Smooth muscle cell (in vitro differentiated cells): ENCODE measurements around the gene TC2N. TPM values are rescaled to one million over a fixed set of nuclear protein-coding genes. Genes with fewer than 3 reads are reported as not detected.
A peak's percentile ranks its signal among the peaks of the same experiment; 100 is the strongest.

Source experiments
- DNase-seq: peaks from one replicate; lab custom pipeline; 2025; ENCODE audit not compliant: unreplicated experiment; lab: John Stamatoyannopoulos, UW
- H2AFZ ChIP-seq: fragments of 200-600 bp; sonication (generic); 2 replicates; pipeline ENCODE4 v1.6.0; 2016; ENCODE audit warnings: antibody characterized with exemption, low read depth, mild to moderate bottlenecking
- H3F3A ChIP-seq: fragments of 200-600 bp; sonication (generic); 2 replicates; pipeline ENCODE4 v1.6.0; 2017; ENCODE audit warnings: antibody characterized with exemption, low read depth
- H3K27ac ChIP-seq: fragments of 200-600 bp; sonication (generic); 2 replicates; pipeline ENCODE4 v1.5.1; 2016; ENCODE audit warnings: low read depth, mild to moderate bottlenecking
- H3K27me3 ChIP-seq: fragments of 200-600 bp; sonication (generic); 2 replicates; pipeline ENCODE4 v1.6.1; 2016; ENCODE audit warnings: low read depth, mild to moderate bottlenecking
- H3K36me3 ChIP-seq: fragments of 200-600 bp; sonication (generic); 2 replicates; pipeline ENCODE4 v1.5.1; 2016; ENCODE audit warnings: low read depth
- H3K4me1 ChIP-seq: fragments of 200-600 bp; sonication (generic); 2 replicates; pipeline ENCODE4 v1.5.1; 2016; ENCODE audit warnings: low read depth
- H3K4me2 ChIP-seq: fragments of 200-600 bp; sonication (generic); 2 replicates; pipeline ENCODE4 v1.6.0; 2016; ENCODE audit warnings: mild to moderate bottlenecking
- H3K4me3 ChIP-seq: fragments of 200-600 bp; sonication (generic); 2 replicates; pipeline ENCODE4 v1.5.1; 2016; ENCODE audit warnings: mild to moderate bottlenecking
- H3K79me2 ChIP-seq: fragments of 200-600 bp; sonication (generic); 2 replicates; pipeline ENCODE4 v1.6.0; 2016; ENCODE audit warnings: low read depth, mild to moderate bottlenecking
- H3K9ac ChIP-seq: fragments of 200-600 bp; sonication (generic); 2 replicates; pipeline ENCODE4 v1.6.0; 2016; ENCODE audit warnings: low read depth
- H3K9me3 ChIP-seq: fragments of 200-600 bp; sonication (generic); replicated peaks from 2 replicates; pipeline ENCODE4 v1.5.1; 2016; ENCODE audit warnings: low read depth
- H4K20me1 ChIP-seq: fragments of 200-600 bp; sonication (generic); 2 replicates; pipeline ENCODE4 v1.6.0; 2016; ENCODE audit warnings: low read depth
- CTCF ChIP-seq: fragments of 200-600 bp; sonication (generic); IDR thresholded peaks from 2 replicates; pipeline ENCODE4 v1.5.1; 2017; ENCODE audit warnings: borderline replicate concordance, mild to moderate bottlenecking, antibody characterized with exemption; ENCODE audit not compliant: insufficient read depth, poor library complexity, severe bottlenecking
- WGBS: methylation state at CpG from one replicate; pipeline ENCODE4 v1.1.7; 2016; ENCODE audit warnings: low lambda C conversion rate; 5-methylcytosine and 5-hydroxymethylcytosine counted together
- polyA plus RNA-seq: library from polyadenylated mRNA; unstranded; fragments of >200 nt; fragmentation: Nextera tagmentation; extraction: Ambion mirVana; gene quantifications from 2 replicates; pipeline ENCODE4 v1.2.1, GENCODE V29; 2016
- total RNA-seq: library from RNA; depleted of rRNA; stranded (reverse); fragments of >200 nt; gene quantifications from 2 replicates; pipeline ENCODE4 v1.2.3, GENCODE V29; 2014

Gene TC2N
- total and polyA plus RNA-seq, 2 experiments from 2014 or later = 0.33 to 10.3 TPM

GRCh38 chr14:91831337-91831736, 36.0 kb downstream of the TC2N start:
- no peaks in the 10 kb centered on the region for H3K79me2 ChIP-seq
- DNase-seq = no peak
- H3K4me1 ChIP-seq = no peaks in the 10 kb centered on the region
- H3K4me2 ChIP-seq = no peak overlapping the region
- no peaks in the 10 kb centered on the region for H3K9me3 ChIP-seq
- no peak for TF ChIP-seq CTCF
- H4K20me1 ChIP-seq = no peaks in the 10 kb centered on the region
- H3K4me3 ChIP-seq = peak overlapping the region; percentile 8
- no peak overlapping the region for H3K9ac ChIP-seq
- no peaks in the 10 kb centered on the region for H3K36me3 ChIP-seq
- no peak overlapping the region for H2AFZ ChIP-seq
- H3K27me3 ChIP-seq = peaks cover 30% of the 10 kb centered on the region
- no peak overlapping the region for H3K27ac ChIP-seq
- H3F3A ChIP-seq = no peaks in the 10 kb centered on the region
- WGBS = 39% methylated on average over 1 of the region's 1 CpG

- DNase-seq = no peak
- no peaks in the 10 kb centered on the region for H3K79me2 ChIP-seq
- H2AFZ ChIP-seq = no peak overlapping the region
- TF ChIP-seq CTCF = no peak
- H3K4me2 ChIP-seq = no peak overlapping the region
- peaks cover 25% of the 10 kb centered on the region for H3K27me3 ChIP-seq
- no peaks in the 10 kb centered on the region for H3F3A ChIP-seq
- no peaks in the 10 kb centered on the region for H3K4me1 ChIP-seq
- H3K9me3 ChIP-seq = no peaks in the 10 kb centered on the region
- peak overlapping the region; percentile 8 for H3K4me3 ChIP-seq
- H3K36me3 ChIP-seq = no peaks in the 10 kb centered on the region
- H3K27ac ChIP-seq = no peak overlapping the region
- no peak overlapping the region for H3K9ac ChIP-seq
- H4K20me1 ChIP-seq = no peaks in the 10 kb centered on the region
- 43% methylated on average over 3 of the region's 3 CpGs for WGBS
Measured at GRCh38 chr14:91830777-91831176, 36.6 kb downstream of the TC2N start.

GRCh38 chr14:91829511-91829910, 37.8 kb downstream of the TC2N start:
- H3K4me2 ChIP-seq = no peak overlapping the region

More at GRCh38 chr14:91829511-91829910, 37.8 kb downstream of the TC2N start:
- no peak for TF ChIP-seq CTCF
- H3K36me3 ChIP-seq = no peaks in the 10 kb centered on the region
- no peaks in the 10 kb centered on the region for H4K20me1 ChIP-seq
- H3K9me3 ChIP-seq = no peaks in the 10 kb centered on the region
- peak overlapping the region; percentile 9 for H3K4me3 ChIP-seq
- WGBS = 81% methylated on average over 2 of the region's 2 CpGs
- no peak overlapping the region for H2AFZ ChIP-seq
- H3K27me3 ChIP-seq = peaks cover 12% of the 10 kb centered on the region
- DNase-seq = no peak
- H3K9ac ChIP-seq = no peak overlapping the region
- H3K4me1 ChIP-seq = no peaks in the 10 kb centered on the region
- H3F3A ChIP-seq = no peaks in the 10 kb centered on the region
- no peak overlapping the region for H3K27ac ChIP-seq
- H3K79me2 ChIP-seq = no peaks in the 10 kb centered on the region
